Breast epithelium (tissue), 3 donors: Measurements from ENCODE around the gene STON2.

ENCODE experiments used
- CTCF ChIP-seq, 3 donors: fragments of 450-650 bp; IDR thresholded peaks; one replicate each; pipeline ENCODE4 v1.5.1; 2016 to 2017; ENCODE audit warnings: antibody characterized with exemption in 3 of 3, mild to moderate bottlenecking in 3 of 3, moderate library complexity in 3 of 3
- POLR2A ChIP-seq: fragments of 450-650 bp; IDR thresholded peaks from one replicate; pipeline ENCODE4 v1.6.1; 2016; ENCODE audit warnings: antibody characterized with exemption, mild to moderate bottlenecking, moderate library complexity
- POLR2AphosphoS5 ChIP-seq, 3 donors: sonication (generic); formaldehyde crosslinking; IDR thresholded peaks; one replicate each; pipeline ENCODE4 v1.6.1; 2017; ENCODE audit warnings: antibody characterized with exemption in 3 of 3

- TF ChIP-seq CTCF (IDR thresholded peaks at IDR 0.05) (no peak), POLR2A (no peak), POLR2AphosphoS5 (IDR thresholded peaks at IDR 0.05) (no peak)
These were observed 188.3 kb downstream of the STON2 start for GRCh38 chr14:81211844-81212243.
